ENCODE measurements around the gene UBE3B. TPM values are rescaled to one million over a fixed set of nuclear protein-coding genes. Genes with fewer than 3 reads are reported as not detected.

The UBE3B gene
- total RNA-seq, 1 experiment from 2014 or later: 29.3 TPM

GRCh38 chr12:109482894-109483293 is 5.5 kb downstream of the UBE3B start:
- Mint-ChIP-seq H3K9me3 (no peaks in the 10 kb centered on the region), H3K4me1 (peaks cover 5% of the 10 kb centered on the region; the same call in 1 of the 2 replicates), H3K27me3 (ENCODE audit: low read depth) (no peaks in the 10 kb centered on the region), H3K27ac (no peak overlapping the region), H3K4me3 (no peak overlapping the region), H3K36me3 (peaks cover 39% of the 10 kb centered on the region)
- ChIA-PET POLR2A (no interaction called here), CTCF (interaction anchor here (0.9 kb wide), 2 partner anchors 50 to 55 kb away, joined by 3 to 4 read pairs; no protein-coding TSS in a partner anchor)
- no peak for TF ChIP-seq USF1 (CRISPR knock-in tag; IDR thresholded peaks at IDR 0.05)
- no peak for TF ChIP-seq RELA (CRISPR knock-in tag; IDR thresholded peaks at IDR 0.05; ENCODE audit: borderline replicate concordance)
- TF ChIP-seq NFE2L1 (CRISPR knock-in tag; IDR thresholded peaks at IDR 0.05): no peak
- DNase-seq (ENCODE audit: low spot score) (no peak), ATAC-seq (no peak)

GRCh38 chr12:109483346-109483745 is 5.9 kb downstream of the UBE3B start:
- Mint-ChIP-seq H3K9me3 (no peaks in the 10 kb centered on the region), H3K4me3 (no peak overlapping the region), H3K36me3 (peaks cover 43% of the 10 kb centered on the region), H3K27ac (no peak overlapping the region), H3K27me3 (ENCODE audit: low read depth) (no peaks in the 10 kb centered on the region), H3K4me1 (peaks cover 5% of the 10 kb centered on the region; the same call in 1 of the 2 replicates)
- no peak for TF ChIP-seq TP53 (CRISPR knock-in tag; IDR thresholded peaks at IDR 0.05)
- TF ChIP-seq ZNF512 (CRISPR knock-in tag; IDR thresholded peaks at IDR 0.05; ENCODE audit: borderline replicate concordance): no peak
- TF ChIP-seq ZNF138 (CRISPR knock-in tag; conservative IDR thresholded peaks at IDR 0.05): no peak
- no peak for TF ChIP-seq JAZF1 (CRISPR knock-in tag; IDR thresholded peaks at IDR 0.05)
- no peak for TF ChIP-seq ESRRA (CRISPR knock-in tag; IDR thresholded peaks at IDR 0.05; ENCODE audit: borderline replicate concordance)
- no peak for TF ChIP-seq ELF4 (CRISPR knock-in tag; IDR thresholded peaks at IDR 0.05; ENCODE audit: low read depth)
- TF ChIP-seq RELA (CRISPR knock-in tag; IDR thresholded peaks at IDR 0.05; ENCODE audit: borderline replicate concordance): no peak
- TF ChIP-seq STAT6 (CRISPR knock-in tag; conservative IDR thresholded peaks at IDR 0.05; ENCODE audit: low read depth): no peak
- TF ChIP-seq E2F5 (CRISPR knock-in tag; IDR thresholded peaks at IDR 0.05): no peak
- TF ChIP-seq FOXJ3 (CRISPR knock-in tag; IDR thresholded peaks at IDR 0.05; ENCODE audit: borderline replicate concordance): no peak
- no peak for TF ChIP-seq CREM (CRISPR knock-in tag; IDR thresholded peaks at IDR 0.05)
- CTCF ChIA-PET: interaction anchor here (0.9 kb wide), 2 partner anchors 51 to 55 kb away, joined by 3 to 4 read pairs; no protein-coding TSS in a partner anchor
- ATAC-seq (no peak), DNase-seq (ENCODE audit: low spot score) (no peak)
- POLR2A ChIA-PET: no interaction called here

- POLR2A ChIA-PET: interaction anchor here (0.7 kb wide), 1 partner anchor 603 kb away, joined by 4 read pairs; no protein-coding TSS in a partner anchor
- H3K4me3 Mint-ChIP-seq: no peak overlapping the region
- H3K27ac Mint-ChIP-seq: no peak overlapping the region
- DNase-seq (ENCODE audit: low spot score): no peak
- CTCF ChIA-PET: no interaction called here
- peaks cover 58% of the 10 kb centered on the region for H3K36me3 Mint-ChIP-seq
- H3K27me3 Mint-ChIP-seq (ENCODE audit: low read depth): no peaks in the 10 kb centered on the region
- no peaks in the 10 kb centered on the region for H3K4me1 Mint-ChIP-seq
- no peak for ATAC-seq
- no peaks in the 10 kb centered on the region for H3K9me3 Mint-ChIP-seq
- no peak for TF ChIP-seq PREB (CRISPR knock-in tag; IDR thresholded peaks at IDR 0.05; ENCODE audit: borderline replicate concordance)
- no peak for TF ChIP-seq NFATC4 (CRISPR knock-in tag; IDR thresholded peaks at IDR 0.05)
- TF ChIP-seq STAT6 (CRISPR knock-in tag; conservative IDR thresholded peaks at IDR 0.05; ENCODE audit: low read depth): no peak
- TF ChIP-seq MLX (CRISPR knock-in tag; IDR thresholded peaks at IDR 0.05): no peak
- TF ChIP-seq TCF7 (CRISPR knock-in tag; IDR thresholded peaks at IDR 0.05; ENCODE audit: low read depth): no peak
- no peak for TF ChIP-seq FOXP1 (CRISPR knock-in tag; IDR thresholded peaks at IDR 0.05; ENCODE audit: borderline replicate concordance)
- TF ChIP-seq SMAD3 (CRISPR knock-in tag; IDR thresholded peaks at IDR 0.05; ENCODE audit: borderline replicate concordance): no peak
- no peak for TF ChIP-seq OVOL2 (CRISPR knock-in tag; IDR thresholded peaks at IDR 0.05; ENCODE audit: borderline replicate concordance)
- no peak for TF ChIP-seq JUN (CRISPR knock-in tag; IDR thresholded peaks at IDR 0.05)
Measured at GRCh38 chr12:109485201-109485600, 7.8 kb downstream of the UBE3B start.
